Stromal cell of bone marrow (primary cell): ENCODE data around the gene C19orf53.
"Not testable (repeated sequence)": the region's sequence is repeated elsewhere in the genome, so short reads cannot be mapped to it uniquely, and the experiment has no call there.

ENCODE experiments used
- DNase-seq: peaks from one replicate; pipeline ENCODE4 v3.0.0-alpha.2; 2012; ENCODE audit warnings: low read depth

The C19orf53 gene

DNA sequence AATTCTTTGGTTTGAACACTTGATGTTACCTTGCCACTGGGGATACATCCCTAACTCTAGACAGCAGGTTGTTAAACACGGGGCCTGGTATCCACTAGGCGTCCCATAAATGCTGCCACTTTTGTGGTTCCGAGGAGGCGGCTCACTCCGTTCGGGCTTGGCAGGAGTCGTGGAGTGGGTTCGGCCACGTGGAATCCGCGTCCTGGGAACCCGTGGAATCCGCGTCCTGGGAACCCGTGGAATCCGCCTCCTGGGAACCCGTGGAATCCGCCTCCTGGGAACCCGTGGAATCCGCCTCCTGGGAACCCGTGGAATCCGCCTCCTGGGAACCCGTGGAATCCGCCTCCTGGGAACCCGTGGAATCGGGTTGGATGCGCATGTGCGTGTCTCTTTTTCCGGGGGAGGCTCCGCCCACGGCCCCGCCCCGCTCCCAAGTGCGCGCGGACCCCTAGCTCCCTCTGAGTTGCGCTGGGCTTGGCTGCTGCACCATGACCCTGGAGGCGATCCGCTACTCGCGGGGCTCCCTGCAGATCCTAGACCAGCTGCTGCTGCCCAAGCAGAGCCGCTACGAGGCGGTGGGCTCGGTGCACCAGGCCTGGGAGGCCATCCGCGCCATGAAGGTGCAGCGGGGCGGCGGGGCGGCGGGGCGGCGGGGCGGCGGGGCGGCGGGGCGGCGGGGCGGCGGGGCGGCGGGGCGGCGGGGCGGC, 10.0 kb upstream of the C19orf53 start, which contains the start of gene MRI1:
TSS of gene MRI1 (plus strand) at position 422 of the 707 bp plus-strand sequence. CDS start at position 489, 67 bp downstream.
- peak; percentile 31 for DNase-seq

DNA sequence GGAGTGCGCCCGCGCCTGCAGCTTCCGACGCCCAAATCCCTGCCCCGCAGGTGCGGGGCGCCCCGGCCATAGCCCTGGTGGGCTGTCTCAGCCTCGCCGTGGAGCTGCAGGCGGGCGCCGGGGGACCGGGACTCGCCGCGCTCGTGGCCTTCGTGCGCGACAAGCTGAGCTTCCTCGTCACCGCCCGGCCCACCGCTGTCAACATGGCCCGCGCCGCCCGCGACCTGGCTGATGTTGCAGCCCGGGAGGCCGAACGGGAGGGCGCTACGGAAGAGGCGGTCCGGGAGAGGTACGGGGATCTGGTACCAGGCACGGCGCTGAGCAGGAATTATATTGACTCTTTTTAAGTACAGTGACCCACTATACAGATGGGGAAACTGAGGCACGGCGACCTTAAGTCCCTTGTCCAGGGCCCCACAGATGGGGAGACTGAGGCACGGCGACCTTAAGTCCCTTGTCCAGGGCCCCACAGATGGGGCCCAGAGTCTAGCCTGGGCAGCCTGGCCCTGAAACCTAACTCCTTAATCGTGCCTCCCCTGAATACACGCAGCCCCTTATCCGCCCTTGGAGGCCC, 9.3 kb upstream of the C19orf53 start:
- DNase-seq: no peak

DNA sequence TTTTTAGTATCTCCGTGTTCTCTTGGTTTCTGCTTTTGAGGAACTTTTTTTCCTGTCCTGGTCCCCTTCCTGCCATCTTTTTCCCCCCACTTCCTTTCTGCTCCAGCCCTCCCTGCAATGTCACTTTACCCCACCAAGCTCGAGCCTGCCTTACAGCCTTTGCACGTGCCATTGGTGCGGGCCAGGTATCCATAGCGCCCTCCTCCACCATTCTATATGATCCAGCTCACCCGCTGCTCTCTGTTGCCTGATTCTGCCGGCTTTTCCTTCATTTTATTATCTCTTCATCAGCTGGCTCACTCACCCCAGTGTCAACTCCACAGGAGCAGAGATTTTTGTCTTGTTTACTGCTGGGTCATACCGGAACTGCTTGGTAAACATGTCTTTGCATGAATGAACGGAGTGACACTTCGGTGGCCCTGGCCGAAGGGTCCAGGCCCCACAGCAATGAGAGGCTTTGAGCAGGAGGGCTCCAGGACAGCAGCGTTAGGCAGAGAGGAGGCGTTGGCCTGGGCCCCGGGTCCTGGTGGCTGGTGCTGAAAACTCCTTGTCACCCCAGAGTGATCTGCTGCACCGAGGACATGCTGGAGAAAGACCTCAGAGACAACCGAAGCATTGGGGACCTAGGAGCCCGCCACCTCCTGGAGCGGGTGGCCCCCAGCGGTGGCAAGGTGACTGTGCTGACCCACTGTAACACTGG, 8.7 kb upstream of the C19orf53 start:
- DNase-seq: no peak

DNA sequence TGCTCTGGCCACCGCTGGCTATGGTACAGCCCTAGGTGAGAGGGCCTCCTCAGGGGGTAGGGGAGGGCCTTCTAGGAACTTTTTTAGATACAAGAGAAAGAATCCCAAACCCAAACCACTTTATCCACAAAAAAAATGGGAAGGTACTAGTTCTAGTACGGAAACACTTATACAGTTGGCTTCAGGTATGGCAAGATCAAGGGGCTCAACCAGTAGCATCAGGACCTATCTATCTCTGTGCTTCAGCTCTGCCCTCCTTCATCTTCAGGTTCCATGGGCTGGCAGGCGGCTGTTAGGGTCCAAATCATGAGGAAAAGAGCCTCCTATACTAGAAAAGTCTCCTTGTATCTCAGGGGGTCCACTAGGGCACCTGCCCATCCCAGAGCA, 8.2 kb upstream of the C19orf53 start:
- no peak for DNase-seq

DNA sequence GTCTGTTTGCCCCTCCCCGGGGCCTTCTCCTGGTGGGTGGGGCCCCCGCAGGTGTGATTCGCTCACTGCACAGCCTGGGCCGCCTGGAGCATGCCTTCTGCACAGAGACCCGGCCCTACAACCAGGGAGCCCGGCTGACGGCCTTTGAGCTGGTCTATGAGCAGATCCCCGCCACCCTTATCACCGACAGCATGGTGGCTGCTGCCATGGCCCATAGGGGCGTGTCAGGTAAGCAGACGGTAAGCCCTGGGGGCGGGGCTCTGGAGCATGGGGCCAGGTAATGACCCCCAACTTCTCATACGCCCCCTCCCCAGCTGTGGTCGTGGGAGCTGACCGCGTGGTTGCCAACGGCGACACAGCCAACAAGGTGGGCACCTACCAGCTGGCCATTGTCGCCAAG, 5.7 kb upstream of the C19orf53 start:
- DNase-seq: no peak

DNA sequence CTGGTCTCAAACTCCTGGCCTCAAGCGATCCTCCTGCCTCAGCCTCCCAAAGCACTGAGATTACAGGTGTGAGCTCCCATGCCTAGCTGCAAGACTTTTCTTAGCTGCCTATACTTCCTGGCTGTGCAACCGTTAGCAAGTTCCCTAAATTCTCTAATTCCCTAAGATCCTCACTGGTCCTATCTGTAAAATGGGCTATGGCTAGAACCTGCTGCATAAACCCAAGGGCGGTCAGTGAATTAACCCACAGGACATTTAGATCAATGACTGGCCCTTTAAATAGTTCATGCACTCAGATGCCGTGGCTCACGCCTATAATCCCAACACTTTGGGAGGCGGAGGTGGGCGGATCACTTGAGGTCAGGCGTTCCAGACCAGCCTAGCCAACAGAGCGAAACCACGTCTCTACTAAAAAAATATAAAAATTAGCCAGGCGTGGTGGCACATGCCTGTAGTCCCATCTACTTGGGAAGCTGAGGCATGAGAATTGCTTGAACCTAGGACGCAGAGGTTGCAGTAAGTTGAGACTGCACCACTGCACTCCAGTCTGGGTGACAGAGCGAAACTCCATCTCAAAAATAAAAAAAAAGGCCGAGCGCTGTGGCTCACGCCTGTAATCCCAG, 4.1 kb upstream of the C19orf53 start:
- no peak for DNase-seq

DNA sequence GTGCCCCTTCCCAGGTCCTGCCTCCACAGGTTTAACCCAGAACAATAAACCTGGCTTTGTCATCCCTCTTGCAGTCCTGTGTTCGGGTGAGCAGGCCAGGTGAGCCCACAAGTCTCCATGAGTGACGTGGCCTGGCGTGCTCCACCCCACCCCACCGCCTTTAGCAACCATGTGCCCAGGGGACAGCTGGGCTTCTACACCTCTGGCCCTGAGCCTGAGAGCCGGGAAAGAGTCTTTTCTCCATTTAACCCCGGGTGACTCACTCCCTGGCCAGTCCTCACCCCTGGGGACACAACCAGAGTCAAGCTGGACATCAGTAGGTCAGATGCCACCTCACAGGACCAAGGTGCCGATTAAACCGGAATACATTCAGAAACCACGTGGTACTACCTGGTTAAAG, 4.1 kb downstream of the C19orf53 start:
- DNase-seq: no peak

DNA sequence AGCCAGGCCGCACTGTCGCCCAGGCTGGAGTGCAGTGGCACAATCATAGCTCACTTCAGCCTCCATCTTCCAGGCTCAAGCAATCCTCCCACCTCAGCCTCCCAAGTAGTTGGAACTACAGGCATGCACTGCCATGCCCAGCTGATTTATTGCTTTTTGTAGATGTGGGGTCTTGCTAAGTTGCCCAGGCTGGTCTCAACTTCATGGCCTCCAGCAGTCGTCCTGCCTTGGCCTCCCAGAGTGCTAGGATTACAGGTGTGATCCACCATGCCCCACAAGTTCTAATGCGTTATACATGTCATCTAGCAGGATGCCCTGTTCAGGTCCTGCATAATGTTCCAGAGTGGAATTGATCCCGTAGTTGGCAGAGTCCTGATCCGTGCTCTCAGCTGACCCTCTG, 4.6 kb downstream of the C19orf53 start:
- no peak for DNase-seq

DNA sequence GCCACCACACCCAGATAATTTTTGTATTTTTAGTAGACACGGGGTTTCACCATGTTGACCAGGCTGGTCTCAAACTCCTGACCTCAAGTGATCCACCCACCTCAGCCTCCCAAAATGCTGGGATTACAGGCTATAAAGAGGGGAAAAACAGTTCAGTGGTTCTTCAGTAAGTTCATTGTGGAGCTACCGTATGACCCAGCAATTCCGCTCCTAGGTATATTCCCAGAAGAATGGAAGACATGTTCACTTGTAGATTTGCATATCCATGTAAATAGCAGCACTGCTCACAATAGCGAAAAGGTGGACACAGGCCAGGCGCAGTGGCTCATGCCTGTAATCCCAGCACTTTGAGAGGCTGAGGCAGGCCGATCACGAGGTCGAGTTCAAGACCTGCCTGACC, 5.5 kb downstream of the C19orf53 start:
- DNase-seq: not testable (repeated sequence)

DNA sequence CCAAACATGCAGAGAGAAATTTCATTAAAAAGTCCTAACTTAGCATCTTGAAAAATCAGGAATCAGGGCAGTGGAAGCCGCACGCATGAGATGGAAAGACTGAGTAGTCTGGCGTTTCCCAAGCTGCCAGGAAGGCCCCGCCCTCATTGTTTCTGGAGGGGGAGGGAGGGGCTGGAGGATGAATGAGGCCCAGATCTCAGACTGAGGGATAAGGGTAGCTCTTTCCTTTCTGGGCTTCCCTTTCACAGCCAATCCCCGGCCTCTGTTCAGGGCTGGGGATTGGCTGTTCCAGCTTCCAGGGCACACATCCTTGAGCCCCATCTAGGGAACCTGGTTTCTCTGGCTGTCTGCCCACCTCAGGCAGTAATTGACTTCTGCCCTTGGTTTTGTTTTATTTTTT, 7.3 kb downstream of the C19orf53 start:
- peak; percentile 96 for DNase-seq

DNA sequence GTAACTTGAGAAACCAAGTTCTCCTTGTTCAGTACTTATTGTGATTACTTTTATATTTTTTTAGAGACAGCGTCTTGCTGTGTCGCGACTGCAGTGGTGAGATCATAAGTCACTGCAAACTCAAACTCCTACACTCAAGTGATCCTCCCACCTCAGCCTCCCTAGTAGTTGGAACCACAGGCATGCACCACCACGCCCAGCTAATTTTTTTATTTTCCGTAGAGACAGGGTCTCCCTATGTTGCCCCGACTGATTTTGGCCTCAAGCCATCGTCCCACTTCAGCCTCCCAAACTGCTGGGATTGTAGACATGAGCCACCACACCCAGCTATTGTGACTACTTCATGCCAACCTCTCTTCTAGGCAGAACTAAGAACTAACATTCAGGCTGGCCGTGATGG, 8.3 kb downstream of the C19orf53 start:
- DNase-seq: no peak

DNA sequence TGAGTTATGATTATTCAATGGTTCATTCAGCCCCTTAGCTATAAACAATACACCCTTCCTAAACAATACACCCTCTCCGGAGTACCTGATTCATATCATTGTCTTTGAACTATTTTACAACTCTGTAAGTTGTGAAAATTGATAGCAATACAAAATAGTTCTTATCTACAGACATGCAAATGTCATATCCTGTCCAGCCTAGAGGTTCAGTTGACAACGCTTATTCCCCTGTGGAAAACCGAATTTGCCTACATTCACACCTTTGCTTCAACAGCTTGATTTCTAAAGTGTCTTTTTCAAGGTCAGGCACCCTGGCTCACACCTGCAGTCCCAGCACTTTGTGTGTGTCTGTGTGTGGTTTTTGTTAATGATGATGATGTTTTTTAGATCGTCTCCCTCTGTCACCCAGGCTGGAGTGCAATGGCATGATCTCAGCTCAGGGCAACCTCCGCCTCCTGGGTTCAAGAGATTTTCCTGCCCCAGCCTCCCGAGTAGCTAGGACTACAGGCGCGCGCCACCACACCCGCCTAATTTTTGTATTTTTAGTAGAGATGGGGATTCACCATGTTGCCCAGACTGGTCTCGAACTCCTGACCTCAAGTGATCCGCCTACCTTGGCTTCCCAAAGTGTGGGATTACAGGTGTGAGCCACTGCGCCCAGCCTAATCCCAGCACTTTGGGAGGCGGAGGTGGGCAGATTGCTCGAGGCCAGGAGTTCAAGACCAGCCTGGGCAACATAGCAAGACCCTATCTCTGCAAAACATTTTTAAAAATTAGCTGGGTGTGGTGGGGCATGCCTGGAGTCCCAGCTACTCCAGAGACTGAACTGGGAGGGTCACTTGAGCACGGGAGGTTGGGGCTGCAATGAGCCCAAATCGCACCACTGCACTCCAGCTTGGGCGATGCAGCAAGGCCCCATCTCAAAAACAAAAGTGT, 9.6 kb downstream of the C19orf53 start:
- DNase-seq: no peak

DNA sequence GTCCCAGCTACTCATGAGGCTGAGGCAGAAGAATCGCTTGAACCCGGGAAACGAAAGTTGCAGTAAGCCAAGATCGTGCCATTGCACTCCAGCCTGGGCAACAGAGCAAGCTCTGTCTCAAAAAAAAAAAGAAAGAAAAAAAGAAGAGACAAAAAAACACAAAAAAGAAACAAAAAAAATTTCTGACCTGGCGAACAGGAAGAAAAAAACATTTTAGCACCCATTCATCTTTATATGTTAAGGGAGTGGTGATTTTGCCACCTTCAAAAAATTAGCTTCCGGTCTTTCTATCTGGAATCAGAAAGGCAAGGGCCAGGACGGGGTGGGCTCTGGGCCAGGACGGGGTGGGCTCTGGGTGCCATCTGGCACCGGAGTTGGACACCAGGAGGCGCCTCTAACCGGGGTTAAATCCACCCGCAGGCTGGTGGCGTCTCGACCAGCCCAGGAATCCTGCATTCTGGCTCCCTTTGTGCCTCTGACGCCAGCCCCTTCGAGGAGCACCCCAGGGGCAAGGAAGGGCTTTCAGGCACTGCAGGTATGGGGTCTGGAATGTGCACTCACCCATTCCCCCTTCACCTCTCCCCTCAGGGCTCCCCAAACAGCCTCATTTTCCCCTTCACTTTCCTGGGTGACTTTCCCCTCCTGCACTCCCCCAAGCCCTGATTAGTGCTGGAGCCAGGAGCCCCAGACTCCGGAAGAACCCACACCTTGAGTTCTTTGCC, 10.6 kb downstream of the C19orf53 start:
- peak; percentile 54 for DNase-seq

DNA sequence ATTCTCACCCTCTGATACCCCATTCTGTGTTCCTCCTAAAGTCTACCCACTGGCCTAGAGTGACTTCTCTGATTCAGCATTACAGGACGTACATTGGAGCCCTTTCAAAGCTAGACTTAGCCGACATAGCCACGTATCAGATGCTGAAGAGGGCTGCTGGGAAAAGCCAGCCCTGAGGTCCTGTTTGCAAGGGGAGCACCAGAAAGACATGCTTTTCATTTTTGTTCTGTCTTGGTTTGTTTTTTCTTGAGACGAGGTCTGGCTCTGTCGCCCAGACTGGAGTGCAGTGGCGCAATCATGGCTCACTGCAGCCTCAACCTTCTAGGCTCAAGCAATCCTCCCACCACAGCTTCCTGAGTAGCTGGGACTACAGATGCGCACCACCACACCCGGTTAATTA, 14.7 kb downstream of the C19orf53 start:
- DNase-seq: no peak

DNA sequence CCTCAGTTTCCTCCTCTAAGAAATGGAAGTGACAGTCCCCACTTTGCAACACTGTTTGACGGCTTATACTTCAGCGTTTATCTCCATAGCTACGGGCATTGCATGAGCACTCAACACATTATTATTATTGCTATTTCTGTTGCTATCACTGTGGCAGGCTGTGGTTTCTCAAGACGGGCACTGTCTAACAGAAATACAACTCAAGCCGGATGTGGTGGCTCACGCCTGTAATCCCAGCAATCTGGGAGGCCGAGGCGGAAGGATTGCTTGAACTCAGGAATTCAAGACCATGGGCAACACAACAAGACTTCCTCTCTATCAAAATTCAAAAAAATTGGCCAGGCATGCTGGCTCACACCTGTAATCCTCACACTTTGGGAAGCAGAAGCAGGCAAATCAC, 16.1 kb downstream of the C19orf53 start:
- peak; percentile 18 for DNase-seq

DNA sequence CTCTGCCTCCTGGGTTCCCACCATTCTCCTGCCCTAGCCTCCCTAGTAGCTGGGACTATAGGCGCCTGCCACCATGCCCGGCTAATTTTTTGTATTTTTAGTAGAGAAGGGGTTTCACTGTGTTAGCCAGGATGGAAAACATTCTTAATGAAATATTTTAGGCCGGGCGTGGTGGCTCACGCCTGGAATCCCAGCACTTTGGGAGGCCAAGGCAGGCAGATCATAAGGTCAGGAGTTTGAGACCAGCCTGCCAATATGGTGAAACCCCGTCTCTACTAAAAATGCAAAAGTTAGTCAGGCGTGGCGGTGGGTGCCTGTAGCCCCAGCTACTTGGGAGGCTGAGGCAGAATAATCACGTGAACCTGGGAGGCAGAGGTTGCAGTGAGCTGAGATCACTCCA, 19.1 kb downstream of the C19orf53 start:
- DNase-seq: not testable (repeated sequence)

DNA sequence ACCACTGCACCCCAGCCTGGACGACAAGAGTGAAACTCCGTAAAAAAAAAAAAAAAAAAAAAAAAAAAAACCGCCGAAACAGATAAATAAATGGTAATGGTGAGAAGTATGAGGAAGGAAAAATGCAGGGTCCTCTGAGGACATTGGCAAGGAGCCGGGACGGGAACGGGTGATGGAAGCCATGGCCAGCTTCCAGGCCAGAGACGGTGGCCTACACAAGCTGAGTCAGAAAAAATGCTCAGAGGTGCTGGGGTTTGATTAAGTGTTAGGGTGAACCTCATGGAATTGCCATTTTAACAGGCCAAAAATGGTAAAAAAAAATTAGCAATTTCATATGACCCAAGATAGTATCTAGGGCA, 20.1 kb downstream of the C19orf53 start:
- DNase-seq: peak; percentile 80

DNA sequence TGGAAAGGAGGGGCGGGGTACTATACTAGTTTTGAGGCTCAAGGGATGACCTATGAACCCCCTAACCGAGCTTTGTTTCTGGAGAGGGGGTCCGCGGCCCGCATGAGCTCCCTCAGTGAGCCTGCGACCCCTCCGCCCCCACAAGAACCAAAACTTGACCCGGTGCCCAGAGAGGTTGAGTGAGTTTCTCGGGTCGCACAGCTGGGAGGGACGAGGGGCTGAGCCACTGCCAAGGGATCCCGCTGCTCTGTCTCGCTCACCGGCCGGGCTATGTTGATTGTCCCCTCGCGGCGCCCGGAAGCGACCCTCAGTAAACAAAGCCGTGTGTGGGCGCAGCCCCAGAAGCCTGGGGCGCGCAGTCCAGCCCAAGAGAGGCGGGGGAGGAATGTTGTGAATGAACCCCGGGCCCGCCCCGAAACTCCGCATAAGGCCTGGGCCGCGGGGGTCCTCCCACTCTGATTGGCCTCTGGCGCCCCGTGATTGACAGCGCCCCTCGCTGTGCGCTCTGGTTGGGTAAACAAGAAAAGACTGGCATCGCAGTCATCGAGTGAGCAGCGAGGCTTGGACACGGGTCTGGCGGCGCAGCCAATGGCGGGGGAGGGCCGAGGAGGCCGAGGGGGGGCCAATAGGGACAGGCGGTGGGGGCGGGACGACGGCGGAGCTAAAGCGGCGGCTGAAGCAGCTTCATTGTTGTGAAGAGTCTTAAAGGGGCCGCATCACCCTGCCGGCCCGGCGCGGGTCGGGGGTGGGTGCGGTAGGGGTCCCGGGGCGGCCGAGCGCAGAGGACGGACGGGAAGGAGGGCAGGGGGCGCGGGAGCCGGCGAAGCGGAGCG, 20.7 kb downstream of the C19orf53 start, which contains the start of gene ZSWIM4:
TSS of gene ZSWIM4 (plus strand) at position 687 of the 833 bp plus-strand sequence. CDS start 206 bp downstream, outside the sequence.
- peak; percentile 100 for DNase-seq

DNA sequence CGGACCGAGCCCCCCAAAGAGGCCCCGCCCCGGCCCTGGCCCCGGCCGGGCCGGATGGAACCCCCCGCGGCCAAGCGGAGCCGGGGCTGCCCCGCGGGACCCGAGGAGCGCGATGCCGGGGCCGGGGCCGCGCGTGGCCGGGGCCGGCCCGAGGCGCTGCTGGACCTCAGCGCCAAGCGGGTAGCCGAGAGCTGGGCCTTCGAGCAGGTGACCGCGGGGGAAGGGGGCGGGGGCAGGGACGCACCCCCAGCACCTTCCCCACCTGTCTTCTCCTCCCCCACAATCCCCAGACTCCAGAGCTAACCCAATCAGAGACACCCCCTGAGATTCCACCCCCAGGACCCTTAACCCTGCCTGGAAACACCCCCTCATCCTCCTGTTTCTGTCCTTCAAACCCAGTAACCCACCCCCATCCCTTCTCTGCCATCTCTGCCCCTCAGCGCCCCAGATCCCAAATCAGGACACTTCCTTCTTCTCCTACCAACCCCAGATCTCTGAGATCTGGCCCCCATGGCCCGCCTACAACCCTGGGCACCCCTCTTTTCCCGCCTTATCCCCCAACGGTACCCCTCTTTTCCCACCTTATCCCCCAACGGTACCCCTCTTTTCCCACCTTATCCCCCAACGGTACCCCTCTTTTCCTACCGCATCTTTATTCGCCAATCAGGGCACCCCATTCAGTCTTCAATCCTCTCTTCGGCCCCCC, 21.5 kb downstream of the C19orf53 start:
- no peak for DNase-seq
